SJSA1 (cell line): ENCODE measurements around the gene SALL1. TPM values are rescaled to one million over a fixed set of nuclear protein-coding genes. Genes with fewer than 3 reads are reported as not detected.

Source experiments
- DNase-seq, 2 experiments: peaks; one replicate each; pipeline ENCODE4 v3.0.0-alpha.2; 2015 to 2020; ENCODE audit warnings: low spot score in 2 of 2, low read depth in 1 of 2
- H3K27ac ChIP-seq: fragments of 250-450 bp; sonication (Bioruptor Pico); 2 replicates; pipeline ENCODE4 v1.5.1; 2020; ENCODE audit warnings: mild to moderate bottlenecking, moderate library complexity
- H3K27me3 ChIP-seq: fragments of 250-450 bp; sonication (Bioruptor Pico); replicated peaks from 2 replicates; pipeline ENCODE4 v1.5.1; 2020; ENCODE audit warnings: mild to moderate bottlenecking, moderate library complexity
- H3K36me3 ChIP-seq: fragments of 250-450 bp; sonication (Bioruptor Pico); 2 replicates; pipeline ENCODE4 v1.5.1; 2020; ENCODE audit warnings: mild to moderate bottlenecking
- H3K4me1 ChIP-seq: fragments of 250-450 bp; sonication (Bioruptor Pico); replicated peaks from 2 replicates; pipeline ENCODE4 v1.6.1; 2021; ENCODE audit warnings: mild to moderate bottlenecking
- H3K4me3 ChIP-seq: fragments of 250-450 bp; sonication (Bioruptor Pico); 2 replicates; pipeline ENCODE4 v1.5.1; 2020; ENCODE audit warnings: mild to moderate bottlenecking
- H3K9me3 ChIP-seq: fragments of 250-450 bp; sonication (Bioruptor Pico); replicated peaks from 2 replicates; pipeline ENCODE4 v1.5.1; 2020; ENCODE audit warnings: mild to moderate bottlenecking
- total RNA-seq: library from RNA; depleted of rRNA; stranded (reverse); fragments of >200 nt; shearing (Covaris generic); gene quantifications from 2 replicates; pipeline ENCODE4 v1.2.3, GENCODE V29; 2014; rRNA removed

The SALL1 gene
- 7.1 and 13.3 TPM in 2 replicates for total RNA-seq

DNA sequence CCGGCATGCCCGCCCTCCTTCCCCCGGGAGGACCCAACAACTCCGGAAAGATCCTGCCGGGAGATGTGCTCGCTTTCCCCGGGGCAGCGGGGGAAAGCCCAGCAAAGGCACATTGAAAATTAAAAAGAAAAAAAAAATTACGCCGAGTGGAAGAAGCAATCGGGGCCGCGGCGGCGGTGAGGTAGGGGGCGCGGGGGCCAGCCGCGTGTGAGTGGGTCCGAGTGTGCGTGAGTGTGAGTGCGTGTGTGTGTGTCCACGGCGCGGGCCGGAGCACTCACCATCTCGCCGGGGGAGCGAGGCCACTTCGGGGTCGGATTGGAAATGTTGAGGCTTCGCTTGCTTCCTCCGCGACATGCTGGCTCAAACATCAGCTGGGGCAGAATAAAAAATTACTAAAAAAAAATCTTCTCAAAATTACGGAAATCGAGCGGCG is at the start of gene SALL1:
Gene SALL1 (minus strand): TSS at position 383 of the 433 bp plus-strand sequence. CDS start 29 bp downstream, at position 354.
- DNase-seq = peak; percentile 47
- no peaks in the 10 kb centered on the region for H3K9me3 ChIP-seq
- H3K4me1 ChIP-seq = peaks cover 40% of the 10 kb centered on the region
- H3K27me3 ChIP-seq = no peaks in the 10 kb centered on the region
- peak within 1 kb of the TSS; percentile 85 for H3K4me3 ChIP-seq
- peaks cover 37% of the 10 kb centered on the region for H3K36me3 ChIP-seq
- H3K27ac ChIP-seq = peak within 1 kb of the TSS; percentile 89

- no peak for DNase-seq
- no peak overlapping the region for H3K27ac ChIP-seq
- H3K4me1 ChIP-seq = no peaks in the 10 kb centered on the region
- no peaks in the 10 kb centered on the region for H3K27me3 ChIP-seq
- no peaks in the 10 kb centered on the region for H3K36me3 ChIP-seq
- H3K9me3 ChIP-seq = peaks cover 5% of the 10 kb centered on the region
- no peak overlapping the region for H3K4me3 ChIP-seq
Measured at GRCh38 chr16:51200793-51201192, 49.7 kb upstream of the SALL1 start.

GRCh38 chr16:51197953-51198748 is 47.1 kb upstream of the SALL1 start:
- Histone ChIP-seq H3K4me1 (no peaks in the 10 kb centered on the region), H3K27me3 (no peaks in the 10 kb centered on the region), H3K4me3 (no peak overlapping the region), H3K27ac (no peak overlapping the region), H3K36me3 (no peaks in the 10 kb centered on the region), H3K9me3 (peaks cover 5% of the 10 kb centered on the region)
- no peak for DNase-seq

GRCh38 chr16:51193879-51194278 is 42.8 kb upstream of the SALL1 start:
- no peaks in the 10 kb centered on the region for H3K9me3 ChIP-seq
- no peak overlapping the region for H3K4me3 ChIP-seq
- no peak overlapping the region for H3K27ac ChIP-seq
- no peaks in the 10 kb centered on the region for H3K27me3 ChIP-seq
- no peak for DNase-seq
- H3K4me1 ChIP-seq = peaks cover 13% of the 10 kb centered on the region
- no peaks in the 10 kb centered on the region for H3K36me3 ChIP-seq

DNA sequence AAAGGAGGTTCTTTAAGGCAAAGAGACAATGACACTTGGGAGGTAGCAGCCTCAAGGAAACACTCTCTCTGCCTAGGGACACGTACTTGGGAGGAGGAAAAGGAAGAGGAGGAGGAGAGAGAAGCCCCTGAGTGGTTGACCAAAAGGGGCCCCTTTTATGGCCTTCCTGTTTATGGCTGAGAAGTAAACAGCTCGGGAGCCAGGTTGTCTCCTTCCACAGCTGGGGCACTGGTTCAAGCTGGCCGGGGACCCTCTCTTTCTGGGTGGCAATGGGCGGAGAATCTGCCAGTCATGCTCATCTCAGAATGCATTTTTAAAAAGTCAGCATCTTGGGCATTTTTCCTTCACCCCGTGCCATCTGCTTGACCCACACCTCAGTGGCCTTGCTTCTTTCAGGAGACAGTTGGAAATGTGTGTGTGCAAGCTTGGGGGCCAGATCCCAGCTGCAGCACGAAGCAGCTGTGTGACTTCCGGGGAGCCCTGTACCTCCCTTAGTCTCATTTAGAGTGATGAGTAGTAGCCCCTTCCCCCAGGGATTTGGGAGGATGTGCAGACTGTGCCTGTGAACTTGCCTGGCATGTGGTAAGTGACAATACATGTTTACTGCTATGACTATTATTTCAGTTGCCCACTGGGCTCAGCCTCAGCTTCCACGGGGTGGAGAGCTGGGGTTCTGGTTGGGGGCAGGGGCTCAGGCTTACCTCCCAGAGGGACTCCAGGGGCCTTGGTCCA is 33.8 kb upstream of the SALL1 start:
- no peaks in the 10 kb centered on the region for H3K36me3 ChIP-seq
- no peaks in the 10 kb centered on the region for H3K27me3 ChIP-seq
- no peaks in the 10 kb centered on the region for H3K9me3 ChIP-seq
- peak overlapping the region; percentile 87 for H3K27ac ChIP-seq
- peak; percentile 92 to 94 for DNase-seq
- peaks cover 81% of the 10 kb centered on the region for H3K4me1 ChIP-seq
- H3K4me3 ChIP-seq = peak overlapping the region; percentile 24

DNA sequence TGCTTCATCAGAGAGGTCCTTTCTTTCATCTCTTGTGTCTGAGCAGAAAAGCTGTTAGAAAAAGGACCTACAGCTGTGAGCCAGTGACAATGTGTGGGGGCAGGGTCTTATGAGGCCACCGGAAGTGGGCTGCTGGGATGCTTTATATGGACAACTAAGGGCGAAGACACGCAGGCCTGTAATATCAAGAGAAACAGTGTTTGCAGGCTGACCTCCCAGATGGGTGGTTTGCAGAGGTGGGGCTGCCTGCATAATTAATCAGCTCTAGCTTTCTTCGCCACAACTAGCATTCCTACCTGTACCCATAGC is 30.4 kb upstream of the SALL1 start:
- peak overlapping the region; percentile 87 for H3K27ac ChIP-seq
- H3K4me1 ChIP-seq = peaks cover 74% of the 10 kb centered on the region
- no peaks in the 10 kb centered on the region for H3K9me3 ChIP-seq
- H3K4me3 ChIP-seq = peak overlapping the region; percentile 1; the same call in 1 of the 2 replicates
- H3K27me3 ChIP-seq = no peaks in the 10 kb centered on the region
- no peaks in the 10 kb centered on the region for H3K36me3 ChIP-seq
- DNase-seq = peak; percentile 83 to 88

GRCh38 chr16:51180719-51181502 is 29.8 kb upstream of the SALL1 start:
- Histone ChIP-seq H3K27ac (peak overlapping the region; percentile 87), H3K4me1 (peaks cover 73% of the 10 kb centered on the region), H3K27me3 (no peaks in the 10 kb centered on the region), H3K4me3 (no peak overlapping the region), H3K36me3 (no peaks in the 10 kb centered on the region), H3K9me3 (no peaks in the 10 kb centered on the region)
- no peak for DNase-seq

GRCh38 chr16:51175081-51175480 is 24.0 kb upstream of the SALL1 start:
- Histone ChIP-seq H3K36me3 (no peaks in the 10 kb centered on the region), H3K27me3 (no peaks in the 10 kb centered on the region), H3K27ac (peak overlapping the region; percentile 27; the same call in 1 of the 2 replicates), H3K4me3 (no peak overlapping the region), H3K9me3 (no peaks in the 10 kb centered on the region), H3K4me1 (peaks cover 26% of the 10 kb centered on the region)
- peak in 1 of 2 experiments; percentile 15 for DNase-seq

DNA sequence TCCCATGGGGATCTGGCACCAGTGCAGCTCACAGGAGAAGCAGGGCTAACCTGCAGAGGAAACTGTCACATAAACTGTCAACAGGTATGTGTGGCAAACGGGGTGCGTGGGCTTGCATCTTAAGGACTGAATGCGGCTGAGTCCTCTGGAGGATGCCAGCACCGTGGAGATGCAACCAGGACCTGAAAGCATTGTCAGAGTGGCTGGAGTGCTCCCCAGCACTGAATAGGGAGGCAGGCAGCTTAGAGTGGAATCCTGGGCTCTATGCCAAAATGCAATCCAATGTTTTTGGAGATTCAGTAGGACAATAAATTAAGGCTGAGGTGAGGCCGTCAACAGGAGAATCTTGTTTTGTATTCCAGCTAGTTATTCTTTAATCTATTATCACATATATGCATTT is 21.3 kb upstream of the SALL1 start:
- H3K4me1 ChIP-seq = peaks cover 12% of the 10 kb centered on the region
- no peak overlapping the region for H3K4me3 ChIP-seq
- H3K36me3 ChIP-seq = no peaks in the 10 kb centered on the region
- no peaks in the 10 kb centered on the region for H3K9me3 ChIP-seq
- H3K27ac ChIP-seq = no peak overlapping the region
- DNase-seq = no peak
- H3K27me3 ChIP-seq = no peaks in the 10 kb centered on the region

DNA sequence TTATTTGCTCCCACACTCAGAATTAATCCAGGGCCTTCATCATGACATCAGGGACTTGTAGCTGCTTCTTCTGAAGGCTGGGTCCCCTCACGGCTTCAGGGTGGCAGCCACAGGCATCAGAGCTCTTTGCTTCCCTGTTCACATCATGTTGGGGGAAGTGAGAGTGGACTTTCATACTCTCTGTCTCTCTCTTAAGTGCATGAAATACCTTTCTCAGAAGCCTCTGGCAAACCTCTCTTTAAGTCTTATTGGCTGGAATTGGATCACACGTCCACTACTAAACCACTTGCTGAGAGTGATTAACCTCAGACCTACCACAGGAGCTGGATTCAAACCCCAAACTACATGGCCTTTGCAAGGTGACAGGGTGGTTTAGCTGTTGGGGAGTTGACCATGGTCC is 17.7 kb upstream of the SALL1 start:
- Histone ChIP-seq H3K4me1 (peaks cover 22% of the 10 kb centered on the region), H3K27me3 (no peaks in the 10 kb centered on the region), H3K4me3 (no peak overlapping the region), H3K27ac (no peak overlapping the region), H3K36me3 (no peaks in the 10 kb centered on the region), H3K9me3 (no peaks in the 10 kb centered on the region)
- no peak for DNase-seq

- Histone ChIP-seq H3K4me3 (no peak overlapping the region), H3K27ac (no peak overlapping the region), H3K9me3 (no peaks in the 10 kb centered on the region), H3K36me3 (no peaks in the 10 kb centered on the region), H3K4me1 (peaks cover 36% of the 10 kb centered on the region), H3K27me3 (no peaks in the 10 kb centered on the region)
- no peak for DNase-seq
Measured at GRCh38 chr16:51167170-51167895, 16.3 kb upstream of the SALL1 start.

DNA sequence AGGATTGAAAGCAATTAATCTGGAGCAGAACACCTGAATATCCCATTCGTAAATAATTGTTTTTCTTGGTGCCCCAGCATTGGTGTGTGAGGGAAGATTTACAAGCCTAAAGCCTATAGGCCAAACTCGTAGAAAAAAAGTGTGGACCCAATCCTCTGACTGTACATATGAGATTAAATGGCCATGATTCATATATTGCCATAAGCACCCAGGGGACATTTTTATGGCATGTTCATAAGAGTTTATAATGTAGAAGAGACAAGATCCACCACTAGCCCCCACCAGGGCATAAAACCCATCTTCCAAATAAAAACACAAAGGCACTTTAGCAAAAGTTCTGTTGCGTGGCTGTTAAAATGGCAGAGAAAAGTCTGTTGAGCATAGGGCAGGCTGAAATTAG is 15.5 kb upstream of the SALL1 start:
- Histone ChIP-seq H3K4me1 (peaks cover 44% of the 10 kb centered on the region), H3K27ac (no peak overlapping the region), H3K36me3 (no peaks in the 10 kb centered on the region), H3K27me3 (no peaks in the 10 kb centered on the region), H3K4me3 (no peak overlapping the region), H3K9me3 (no peaks in the 10 kb centered on the region)
- no peak for DNase-seq

DNA sequence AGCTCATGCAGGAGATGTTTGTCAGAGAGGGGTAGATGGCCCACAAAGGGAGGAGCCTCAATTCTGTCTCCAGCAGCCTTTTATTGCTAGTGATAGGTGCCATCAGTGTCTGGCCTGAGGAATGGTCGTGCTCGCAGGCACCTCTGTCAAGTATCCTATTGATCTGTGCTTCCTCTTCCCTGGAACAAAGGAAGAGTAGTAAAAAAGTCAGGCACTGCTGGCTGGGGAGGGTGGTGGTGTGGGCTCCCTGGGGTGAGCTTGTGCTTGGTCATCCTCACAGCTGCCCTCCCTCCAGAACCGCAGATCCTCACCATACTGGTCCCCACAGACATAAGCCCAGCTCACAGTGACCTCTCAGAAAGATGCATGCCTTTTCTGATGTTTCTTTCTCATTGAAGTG is 15.0 kb upstream of the SALL1 start:
- H3K9me3 ChIP-seq = no peaks in the 10 kb centered on the region
- no peak overlapping the region for H3K27ac ChIP-seq
- H3K27me3 ChIP-seq = no peaks in the 10 kb centered on the region
- peaks cover 48% of the 10 kb centered on the region for H3K4me1 ChIP-seq
- no peak overlapping the region for H3K4me3 ChIP-seq
- H3K36me3 ChIP-seq = no peaks in the 10 kb centered on the region
- no peak for DNase-seq
